PFSK-1 (cell line): ENCODE measurements around the gene SULT1E1. TPM values are rescaled to one million over a fixed set of nuclear protein-coding genes. Genes with fewer than 3 reads are reported as not detected.

Experiments
- FOXP2 ChIP-seq: optimal IDR thresholded peaks from 2 replicates; pipeline ENCODE3; 2011; ENCODE audit warnings: borderline replicate concordance, control low read depth, inconsistent platforms; ENCODE audit not compliant: insufficient read depth; ENCODE audit errors: extremely low read length, extremely low read depth
- POLR2AphosphoS5 ChIP-seq: IDR thresholded peaks from 2 replicates; pipeline ENCODE4 v1.6.1; 2012; ENCODE audit warnings: low read depth, mild to moderate bottlenecking, control low read depth, low read length, moderate library complexity
- REST ChIP-seq, 2 experiments: IDR thresholded peaks; 2 replicates each; pipeline versions ENCODE4 v1.6.1 to v1.8.0; 2011 to 2012; ENCODE audit warnings: low read depth in 2 of 2, low read length in 2 of 2, control low read depth in 1 of 2, inconsistent platforms in 1 of 2, mild to moderate bottlenecking in 1 of 2, moderate library complexity in 1 of 2; ENCODE audit not compliant: insufficient read depth in 1 of 2
- SIN3A ChIP-seq: IDR thresholded peaks from 2 replicates; pipeline ENCODE4 v1.6.1; 2012; ENCODE audit warnings: mild to moderate bottlenecking, low read length, moderate library complexity, borderline replicate concordance; ENCODE audit not compliant: insufficient read depth
- TAF1 ChIP-seq: IDR thresholded peaks from 2 replicates; pipeline ENCODE4 v1.6.1; 2012; ENCODE audit warnings: low read length, control low read depth, borderline replicate concordance; ENCODE audit not compliant: insufficient read depth
- polyA plus RNA-seq: library from polyadenylated mRNA; unstranded; fragments of >200 nt; gene quantifications from one replicate; pipeline ENCODE4 v1.2.1, GENCODE V29; 2012; ENCODE audit warnings: low read depth, missing spikeins; ENCODE audit not compliant: insufficient read length

SULT1E1 gene
- 6.4 TPM for polyA plus RNA-seq

- TF ChIP-seq POLR2AphosphoS5: no peak
- no peak for TF ChIP-seq TAF1
- no peak for TF ChIP-seq REST (IDR thresholded peaks at IDR 0.05; ENCODE audit: insufficient read depth in 1 of 2, low read depth in 2 of 2, low read length in 2 of 2)
- TF ChIP-seq SIN3A: no peak
- no peak for TF ChIP-seq FOXP2
Observed at GRCh38 chr4:69860052-69860451, at the start of gene SULT1E1. Gene SULT1E1, minus strand, starts transcription at chr4:69860145. Its CDS starts 2,501 bp downstream, at chr4:69857644.

- TF ChIP-seq FOXP2 (no peak), POLR2AphosphoS5 (no peak), SIN3A (no peak), TAF1 (no peak), REST (IDR thresholded peaks at IDR 0.05; ENCODE audit: insufficient read depth in 1 of 2, low read depth in 2 of 2, low read length in 2 of 2) (no peak)
Observed at GRCh38 chr4:69909195-69909594, 49.2 kb upstream of the SULT1E1 start.

- TF ChIP-seq SIN3A (no peak), REST (IDR thresholded peaks at IDR 0.05; ENCODE audit: insufficient read depth in 1 of 2, low read depth in 2 of 2, low read length in 2 of 2) (no peak), FOXP2 (no peak), POLR2AphosphoS5 (no peak), TAF1 (no peak)
Observed at GRCh38 chr4:69907151-69907550, 47.2 kb upstream of the SULT1E1 start.

GRCh38 chr4:69896530-69897116 lies 36.7 kb upstream of the SULT1E1 start:
- TF ChIP-seq POLR2AphosphoS5 (no peak), FOXP2 (no peak), REST (IDR thresholded peaks at IDR 0.05; ENCODE audit: insufficient read depth in 1 of 2, low read depth in 2 of 2, low read length in 2 of 2) (no peak), SIN3A (no peak), TAF1 (no peak)

GRCh38 chr4:69894721-69895120 lies 34.8 kb upstream of the SULT1E1 start:
- TF ChIP-seq REST (IDR thresholded peaks at IDR 0.05; ENCODE audit: insufficient read depth in 1 of 2, low read depth in 2 of 2, low read length in 2 of 2) (no peak), TAF1 (no peak), POLR2AphosphoS5 (no peak), SIN3A (no peak), FOXP2 (no peak)
